HepG2 (cell line): ENCODE results near the gene MBLAC2. TPM values are rescaled to one million over a fixed set of nuclear protein-coding genes. Genes with fewer than 3 reads are reported as not detected.
A peak's percentile ranks its signal among the peaks of the same experiment; 100 is the strongest.

Experiments used
- DNMT3B ChIP-seq: conservative IDR thresholded peaks from 2 replicates; pipeline ENCODE4 v1.6.1; 2016; ENCODE audit warnings: missing biosample characterization, control low read depth
- FOSL2 ChIP-seq: sonication (generic); formaldehyde crosslinking; IDR thresholded peaks from 2 replicates; pipeline ENCODE4 v1.4.0; 2020; ENCODE audit warnings: missing genetic modification reagents
- FOXC1 ChIP-seq: sonication (generic); formaldehyde crosslinking; IDR thresholded peaks from 2 replicates; pipeline ENCODE4 v1.8.0; 2022; ENCODE audit warnings: mild to moderate bottlenecking, missing genetic modification reagents, borderline replicate concordance
- GPN1 ChIP-seq: sonication (generic); formaldehyde crosslinking; IDR thresholded peaks from 2 replicates; pipeline ENCODE4 v1.5.1; 2020; ENCODE audit warnings: missing genetic modification reagents, borderline replicate concordance
- GRHL1 ChIP-seq: sonication (generic); formaldehyde crosslinking; conservative IDR thresholded peaks from 2 replicates; pipeline ENCODE4 v1.8.0; 2022; ENCODE audit warnings: missing genetic modification reagents
- HNRNPK ChIP-seq: fragments of 200-400 bp; formaldehyde crosslinking; IDR thresholded peaks from 2 replicates; pipeline ENCODE4 v1.6.1; 2018; ENCODE audit warnings: low read length, low read depth, moderate library complexity, mild to moderate bottlenecking; ENCODE audit not compliant: poor library complexity, severe bottlenecking
- RXRA ChIP-seq: sonication (generic); formaldehyde crosslinking; IDR thresholded peaks from 2 replicates; pipeline ENCODE4 v1.5.1; 2020; ENCODE audit warnings: missing genetic modification reagents
- SIX1 ChIP-seq: sonication (generic); formaldehyde crosslinking; IDR thresholded peaks from 2 replicates; pipeline ENCODE4 v1.4.0; 2020; ENCODE audit warnings: missing genetic modification reagents, borderline replicate concordance
- TCF7 ChIP-seq: sonication (generic); IDR thresholded peaks from 2 replicates; pipeline ENCODE4 v1.6.1; 2016; ENCODE audit warnings: antibody characterized with exemption, low read depth
- TEAD2 ChIP-seq: sonication (generic); formaldehyde crosslinking; IDR thresholded peaks from 2 replicates; pipeline ENCODE4 v1.9.0; 2021; ENCODE audit warnings: missing genetic modification reagents
- ZFP1 ChIP-seq: IDR thresholded peaks from 2 replicates; pipeline ENCODE4 v1.6.1; 2016
- ZFX ChIP-seq: sonication (generic); formaldehyde crosslinking; IDR thresholded peaks from 2 replicates; pipeline ENCODE4 v1.4.0; 2020; ENCODE audit warnings: mild to moderate bottlenecking, low read depth, missing genetic modification reagents, moderate library complexity
- ZNF10 ChIP-seq: sonication (generic); formaldehyde crosslinking; IDR thresholded peaks from 2 replicates; pipeline ENCODE4 v1.4.0; 2020; ENCODE audit warnings: mild to moderate bottlenecking, low read depth, missing genetic modification reagents, borderline replicate concordance
- ZNF589 ChIP-seq: sonication (generic); formaldehyde crosslinking; conservative IDR thresholded peaks from 2 replicates; pipeline ENCODE4 v1.8.0; 2022; ENCODE audit warnings: mild to moderate bottlenecking, moderate library complexity, missing genetic modification reagents
- ZNF75D ChIP-seq: sonication (generic); formaldehyde crosslinking; IDR thresholded peaks from 2 replicates; pipeline ENCODE4 v1.8.1; 2023; ENCODE audit warnings: missing genetic modification reagents, mild to moderate bottlenecking, borderline replicate concordance
- polyA plus RNA-seq, 8 experiments: library from polyadenylated mRNA; depleted of rRNA in 3 of 8; stranded (reverse) in 7 of 8; unstranded in 1 of 8; fragments of >200 nt; fragmentation: Illumina TruSeq in 4 of 8; extraction: Trizol in 4 of 8; gene quantifications; 2 replicates each; pipeline versions ENCODE4 v1.2.1 to v1.2.3, GENCODE V29; 2011 to 2016; ENCODE audit warnings: low read depth in 4 of 8, missing spikeins in 1 of 8, mixed read lengths in 1 of 8; ENCODE audit not compliant: insufficient read depth in 1 of 8
- total RNA-seq, 5 experiments: library from RNA; depleted of rRNA; stranded (reverse); fragments of >200 nt; fragmentation: Illumina TruSeq; extraction: Trizol; gene quantifications; 2 replicates each; pipeline ENCODE4 v1.2.3, GENCODE V29; 2016; ENCODE audit warnings: low read depth in 1 of 5
- TF ChIP-seq, protein P1 (sequence below): sonication (generic); formaldehyde crosslinking; IDR thresholded peaks from 2 replicates; pipeline ENCODE4 v1.5.1; 2020; ENCODE audit warnings: missing genetic modification reagents, mild to moderate bottlenecking, borderline replicate concordance
- TF ChIP-seq, protein P2 (sequence below): sonication (generic); formaldehyde crosslinking; IDR thresholded peaks from 2 replicates; pipeline ENCODE4 v1.5.1; 2020; ENCODE audit warnings: missing genetic modification reagents, mild to moderate bottlenecking, borderline replicate concordance
- TF ChIP-seq, protein P3 (sequence below): sonication (generic); formaldehyde crosslinking; IDR thresholded peaks from 2 replicates; pipeline ENCODE4 v1.5.1; 2020; ENCODE audit warnings: mild to moderate bottlenecking, missing genetic modification reagents, moderate library complexity

The MBLAC2 gene
- total and polyA plus RNA-seq, 2 of the 13 experiments (the other 11 are each of a cell fraction or from before 2014, with no cell fraction given) = 2.9 to 4.1 TPM

DNA sequence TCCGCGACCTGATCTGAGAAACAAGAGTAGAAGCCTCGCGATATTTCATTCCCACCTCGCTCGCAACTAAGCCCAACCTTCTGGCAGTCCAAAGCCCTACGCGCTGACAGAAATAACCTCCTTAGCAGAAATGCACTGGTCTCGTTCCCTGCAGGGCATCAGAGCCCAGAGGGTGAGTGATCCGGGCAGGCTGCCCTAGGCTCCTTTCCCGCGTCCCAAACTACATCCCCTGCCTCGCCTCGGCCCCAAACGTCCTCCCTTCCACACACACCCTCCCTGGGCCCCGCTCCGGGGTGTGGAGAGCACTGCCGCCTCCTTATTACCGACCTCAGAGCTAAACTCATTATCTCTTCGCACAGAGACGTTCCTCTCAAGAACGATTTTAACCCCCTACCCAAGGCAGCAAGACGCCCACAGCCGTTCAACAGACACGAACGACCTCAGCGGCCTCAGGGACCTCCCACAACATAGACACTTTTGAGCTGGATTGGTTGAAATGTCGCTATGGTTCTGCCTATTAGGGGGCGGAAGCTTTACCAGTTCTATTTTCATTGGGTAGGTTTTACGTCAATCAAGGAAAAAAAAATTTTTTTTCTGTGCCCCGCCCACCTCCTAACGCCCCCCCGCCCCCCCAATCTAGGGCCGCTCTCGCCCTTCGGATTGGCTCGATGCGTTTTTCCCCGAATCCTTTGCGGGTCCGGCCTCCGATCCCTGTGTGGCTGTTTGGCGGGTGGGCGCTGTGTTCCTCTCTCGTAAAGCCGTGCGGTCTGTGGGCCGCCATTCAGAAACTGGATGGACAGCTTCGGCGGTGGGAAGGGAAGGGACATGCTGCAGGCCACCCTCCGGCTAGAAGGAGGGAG, 65.0 kb downstream of the MBLAC2 start, which contains the start of gene CETN3 (continued):
- TF ChIP-seq RXRA (CRISPR knock-in tag) (no peak; the same call in 1 of the 2 replicates), HNRNPK (no peak), GRHL1 (CRISPR knock-in tag) (no peak), TEAD2 (peak; percentile 8; the same call in 1 of the 2 replicates), ZNF10 (no peak), GPN1 (no peak), ZFP1 (peak; percentile 74; the same call in 1 of the 2 replicates), TCF7 (no peak), DNMT3B (CRISPR knock-in tag) (no peak), SIX1 (CRISPR knock-in tag) (no peak), ZFX (CRISPR knock-in tag) (peak; percentile 89), FOSL2 (CRISPR knock-in tag) (peak; percentile 56), ZNF589 (CRISPR knock-in tag) (no peak; the same call in 1 of the 2 replicates), FOXC1 (CRISPR knock-in tag) (no peak), ZNF75D (CRISPR knock-in tag) (no peak)
- TF ChIP-seq, protein P1, sequence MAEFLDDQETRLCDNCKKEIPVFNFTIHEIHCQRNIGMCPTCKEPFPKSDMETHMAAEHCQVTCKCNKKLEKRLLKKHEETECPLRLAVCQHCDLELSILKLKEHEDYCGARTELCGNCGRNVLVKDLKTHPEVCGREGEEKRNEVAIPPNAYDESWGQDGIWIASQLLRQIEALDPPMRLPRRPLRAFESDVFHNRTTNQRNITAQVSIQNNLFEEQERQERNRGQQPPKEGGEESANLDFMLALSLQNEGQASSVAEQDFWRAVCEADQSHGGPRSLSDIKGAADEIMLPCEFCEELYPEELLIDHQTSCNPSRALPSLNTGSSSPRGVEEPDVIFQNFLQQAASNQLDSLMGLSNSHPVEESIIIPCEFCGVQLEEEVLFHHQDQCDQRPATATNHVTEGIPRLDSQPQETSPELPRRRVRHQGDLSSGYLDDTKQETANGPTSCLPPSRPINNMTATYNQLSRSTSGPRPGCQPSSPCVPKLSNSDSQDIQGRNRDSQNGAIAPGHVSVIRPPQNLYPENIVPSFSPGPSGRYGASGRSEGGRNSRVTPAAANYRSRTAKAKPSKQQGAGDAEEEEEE (CRISPR knock-in tag) = no peak
- TF ChIP-seq, protein P2, sequence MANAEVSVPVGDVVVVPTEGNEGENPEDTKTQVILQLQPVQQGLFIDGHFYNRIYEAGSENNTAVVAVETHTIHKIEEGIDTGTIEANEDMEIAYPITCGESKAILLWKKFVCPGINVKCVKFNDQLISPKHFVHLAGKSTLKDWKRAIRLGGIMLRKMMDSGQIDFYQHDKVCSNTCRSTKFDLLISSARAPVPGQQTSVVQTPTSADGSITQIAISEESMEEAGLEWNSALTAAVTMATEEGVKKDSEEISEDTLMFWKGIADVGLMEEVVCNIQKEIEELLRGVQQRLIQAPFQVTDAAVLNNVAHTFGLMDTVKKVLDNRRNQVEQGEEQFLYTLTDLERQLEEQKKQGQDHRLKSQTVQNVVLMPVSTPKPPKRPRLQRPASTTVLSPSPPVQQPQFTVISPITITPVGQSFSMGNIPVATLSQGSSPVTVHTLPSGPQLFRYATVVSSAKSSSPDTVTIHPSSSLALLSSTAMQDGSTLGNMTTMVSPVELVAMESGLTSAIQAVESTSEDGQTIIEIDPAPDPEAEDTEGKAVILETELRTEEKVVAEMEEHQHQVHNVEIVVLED (CRISPR knock-in tag) = peak; percentile 59; the same call in 1 of the 2 replicates
- TF ChIP-seq, protein P3, sequence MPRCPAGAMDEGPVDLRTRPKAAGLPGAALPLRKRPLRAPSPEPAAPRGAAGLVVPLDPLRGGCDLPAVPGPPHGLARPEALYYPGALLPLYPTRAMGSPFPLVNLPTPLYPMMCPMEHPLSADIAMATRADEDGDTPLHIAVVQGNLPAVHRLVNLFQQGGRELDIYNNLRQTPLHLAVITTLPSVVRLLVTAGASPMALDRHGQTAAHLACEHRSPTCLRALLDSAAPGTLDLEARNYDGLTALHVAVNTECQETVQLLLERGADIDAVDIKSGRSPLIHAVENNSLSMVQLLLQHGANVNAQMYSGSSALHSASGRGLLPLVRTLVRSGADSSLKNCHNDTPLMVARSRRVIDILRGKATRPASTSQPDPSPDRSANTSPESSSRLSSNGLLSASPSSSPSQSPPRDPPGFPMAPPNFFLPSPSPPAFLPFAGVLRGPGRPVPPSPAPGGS (CRISPR knock-in tag) = peak; percentile 76
